Measurements from ENCODE around the gene TMEM165.

TMEM165 gene

GRCh38 chr4:55407119-55407518 is 11.4 kb downstream of the TMEM165 start:
- no peak for DNase-seq

DNA sequence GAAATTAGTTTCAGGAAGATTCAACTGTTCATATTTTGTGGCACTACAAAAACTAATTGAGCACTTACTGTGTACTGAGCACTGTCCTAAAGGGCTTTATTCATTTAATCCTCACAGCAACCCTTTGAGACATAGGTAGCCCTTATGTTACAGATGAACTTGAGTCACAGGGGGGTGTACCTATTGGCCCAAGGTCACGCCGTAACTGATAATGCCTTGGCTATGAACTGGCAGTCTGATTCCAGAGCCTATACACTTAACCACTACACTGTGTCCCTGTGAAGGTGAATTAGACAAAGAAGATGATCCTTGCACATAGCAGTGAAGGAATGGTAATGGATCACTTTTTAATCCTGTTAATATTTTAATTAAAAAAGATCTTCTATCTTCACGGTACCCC is 12.0 kb downstream of the TMEM165 start:
- no peak for DNase-seq

DNA sequence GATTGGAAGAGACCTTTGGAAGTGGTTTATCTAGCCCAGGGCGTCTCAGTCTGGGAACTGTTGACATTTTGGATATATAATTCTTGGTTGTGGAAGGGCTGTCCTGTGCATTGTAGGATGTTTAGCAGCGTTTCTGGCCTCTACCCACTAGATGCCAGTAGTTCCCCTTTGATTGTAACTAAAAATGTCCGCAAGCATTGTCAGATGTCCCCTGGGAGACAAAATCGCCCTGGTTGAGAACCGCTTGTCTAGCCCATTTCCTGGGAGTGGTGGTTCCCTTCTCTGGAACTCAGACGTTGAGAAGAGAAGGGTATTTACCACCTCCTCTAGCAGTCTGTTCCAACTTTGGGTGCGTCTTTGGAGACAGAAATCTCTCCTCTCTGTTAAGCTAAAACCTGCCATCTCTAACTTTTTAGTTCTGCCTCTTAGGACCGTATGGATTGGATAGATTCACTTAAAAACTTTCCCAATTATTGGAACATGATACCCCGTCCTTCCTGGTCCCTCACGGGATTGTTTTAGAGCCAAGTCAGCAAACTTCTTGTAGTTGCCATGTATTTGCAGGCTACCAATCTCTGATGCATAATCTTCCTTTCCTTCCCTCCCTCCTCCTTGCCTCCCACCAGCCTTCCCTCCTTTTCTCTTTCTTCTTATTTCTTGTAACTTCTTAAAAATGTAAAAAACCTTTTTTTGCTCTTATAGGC is 13.9 kb downstream of the TMEM165 start:
- DNase-seq: peak; percentile 10 to 30 (median 26)

- DNase-seq: no peak
Observed at GRCh38 chr4:55410431-55410830, 14.7 kb downstream of the TMEM165 start.

DNA sequence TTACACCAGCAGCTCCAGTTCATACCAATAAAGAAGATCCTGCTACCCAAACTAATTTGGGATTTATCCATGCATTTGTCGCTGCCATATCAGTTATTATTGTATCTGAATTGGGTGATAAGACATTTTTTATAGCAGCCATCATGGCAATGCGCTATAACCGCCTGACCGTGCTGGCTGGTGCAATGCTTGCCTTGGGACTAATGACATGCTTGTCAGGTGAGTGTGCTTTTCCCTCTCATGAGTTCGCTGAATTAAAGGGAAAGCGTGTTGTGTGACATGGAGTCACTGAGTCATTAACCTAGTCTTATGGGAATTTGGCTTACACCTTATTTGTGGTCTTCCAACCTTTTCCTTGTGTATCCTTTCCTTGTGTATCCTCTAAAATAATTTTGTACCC is 15.9 kb downstream of the TMEM165 start:
- DNase-seq: no peak

DNA sequence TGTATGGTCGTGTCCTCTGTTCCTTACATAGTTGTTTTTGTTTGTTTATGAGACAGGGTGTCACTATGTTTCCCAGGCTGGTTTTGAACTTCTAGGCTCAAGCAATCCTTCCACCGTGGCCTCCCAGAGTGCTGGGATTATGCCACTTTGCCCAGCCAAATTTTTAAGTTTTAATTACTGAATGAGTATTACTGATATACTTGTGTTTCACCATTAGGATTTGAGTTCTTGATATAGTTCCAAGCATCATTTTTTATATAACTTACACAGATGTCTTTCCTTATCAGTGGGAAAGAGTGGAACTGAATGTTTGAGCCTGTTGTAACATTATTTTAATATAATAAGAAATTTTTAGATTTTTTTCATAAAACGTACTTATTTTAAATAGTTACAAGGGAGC is 20.4 kb downstream of the TMEM165 start:
- no peak for DNase-seq

DNA sequence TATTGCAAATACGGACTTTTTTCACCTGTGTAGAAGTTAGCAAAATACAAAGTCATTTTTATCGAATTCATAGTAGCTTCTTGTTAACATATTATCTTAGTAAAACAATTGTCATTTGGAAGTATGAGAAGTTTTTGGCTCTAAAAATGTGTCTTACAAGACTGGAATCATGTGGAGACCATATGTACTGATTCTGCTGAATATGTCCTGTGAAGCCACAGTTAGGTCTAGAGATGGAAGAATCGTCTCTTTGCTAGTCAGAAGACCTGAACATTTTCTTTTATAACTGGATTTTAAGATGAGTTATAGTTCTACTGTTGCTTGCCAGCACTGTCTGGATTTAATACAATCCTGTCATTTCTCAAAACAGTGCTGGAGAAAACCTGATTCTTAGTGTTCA is 29.0 kb downstream of the TMEM165 start:
- no peak for DNase-seq

GRCh38 chr4:55431710-55432336 is 36.1 kb downstream of the TMEM165 start:
- DNase-seq: no peak

GRCh38 chr4:55435141-55435841 is 39.5 kb downstream of the TMEM165 start:
- DNase-seq: peak; percentile 3 to 26 (median 16)

DNA sequence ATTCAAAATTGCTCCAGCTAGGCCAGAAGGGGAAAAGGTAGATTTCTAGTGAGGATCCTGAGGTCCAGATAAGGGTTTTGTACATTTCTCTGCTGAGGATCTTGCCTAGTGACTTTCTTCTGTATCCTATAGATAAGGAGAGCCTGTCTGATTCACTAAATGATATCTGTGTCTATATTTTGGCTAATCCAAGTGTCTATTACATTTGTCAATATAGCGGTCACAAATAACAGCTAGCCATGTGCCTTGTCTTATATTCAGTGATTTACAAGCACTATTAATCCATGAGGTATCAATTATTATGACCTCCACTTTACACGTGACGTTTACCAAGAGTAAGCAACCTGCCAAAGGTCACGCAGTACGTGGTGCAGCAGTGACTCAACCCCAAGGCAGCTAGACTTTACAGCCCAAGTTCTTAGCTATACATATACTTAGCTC is 41.6 kb downstream of the TMEM165 start:
- DNase-seq: no peak

GRCh38 chr4:55437823-55438222 is 42.1 kb downstream of the TMEM165 start:
- no peak for DNase-seq

DNA sequence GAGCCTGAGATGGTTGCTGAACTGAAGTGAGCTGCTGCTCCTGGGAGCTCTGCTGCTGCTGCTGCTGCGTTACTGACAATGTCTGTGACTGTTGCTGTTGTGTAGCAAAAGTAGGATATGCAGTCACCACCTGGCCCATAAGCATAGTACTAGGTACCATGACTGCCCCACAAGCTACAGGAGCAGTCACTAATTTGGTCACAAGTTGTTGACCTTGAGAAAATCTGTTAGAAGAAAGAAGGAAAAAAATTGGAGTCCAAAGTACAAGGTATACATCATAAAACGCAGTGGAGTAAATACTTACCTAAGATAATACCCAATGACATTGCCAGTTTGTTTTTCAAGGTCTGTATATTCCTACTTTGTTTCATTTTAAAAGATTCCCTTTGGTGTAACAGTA is 42.6 kb downstream of the TMEM165 start:
- DNase-seq: no peak

DNA sequence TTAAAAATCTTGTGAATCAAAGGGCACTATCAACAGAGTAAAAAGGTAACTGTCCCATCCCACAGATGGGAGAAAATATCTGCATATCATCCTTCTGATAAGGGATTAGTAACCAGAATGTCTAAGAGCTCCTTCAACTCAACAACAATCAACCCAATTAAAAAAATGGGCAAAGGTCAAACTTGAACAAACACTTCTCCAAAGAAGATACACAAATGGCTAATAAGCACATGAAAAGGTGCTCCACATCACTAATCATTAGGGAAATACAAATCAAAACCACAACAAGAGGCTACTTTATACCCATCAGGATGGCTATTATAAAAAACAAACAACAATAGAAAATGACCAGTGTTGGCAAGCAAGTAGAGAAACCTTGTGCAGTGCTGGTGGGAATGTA is 43.3 kb downstream of the TMEM165 start:
- DNase-seq: no peak

- DNase-seq: no peak
Observed at GRCh38 chr4:55440786-55441185, 45.0 kb downstream of the TMEM165 start.

GRCh38 chr4:55442541-55442940 is 46.8 kb downstream of the TMEM165 start:
- no peak for DNase-seq

DNA sequence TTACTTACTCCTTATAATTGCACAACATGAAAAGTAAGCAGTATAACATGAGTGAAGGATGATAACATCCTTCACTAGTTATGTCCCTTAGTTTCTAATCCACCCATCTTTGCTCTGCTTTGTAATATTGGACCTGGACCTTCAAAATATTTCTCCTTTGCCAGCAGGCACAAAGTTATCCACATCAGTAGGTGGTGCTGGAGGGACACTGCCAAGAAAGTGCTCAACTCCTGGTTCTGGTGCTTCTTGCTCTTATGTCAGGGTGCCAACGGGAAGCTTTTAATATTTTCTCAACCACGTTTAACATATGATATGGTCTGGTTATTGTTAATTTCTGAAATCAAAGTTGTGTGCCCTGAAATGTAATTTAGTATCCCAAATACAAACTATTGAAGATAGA is 49.1 kb downstream of the TMEM165 start:
- no peak for DNase-seq

DNA sequence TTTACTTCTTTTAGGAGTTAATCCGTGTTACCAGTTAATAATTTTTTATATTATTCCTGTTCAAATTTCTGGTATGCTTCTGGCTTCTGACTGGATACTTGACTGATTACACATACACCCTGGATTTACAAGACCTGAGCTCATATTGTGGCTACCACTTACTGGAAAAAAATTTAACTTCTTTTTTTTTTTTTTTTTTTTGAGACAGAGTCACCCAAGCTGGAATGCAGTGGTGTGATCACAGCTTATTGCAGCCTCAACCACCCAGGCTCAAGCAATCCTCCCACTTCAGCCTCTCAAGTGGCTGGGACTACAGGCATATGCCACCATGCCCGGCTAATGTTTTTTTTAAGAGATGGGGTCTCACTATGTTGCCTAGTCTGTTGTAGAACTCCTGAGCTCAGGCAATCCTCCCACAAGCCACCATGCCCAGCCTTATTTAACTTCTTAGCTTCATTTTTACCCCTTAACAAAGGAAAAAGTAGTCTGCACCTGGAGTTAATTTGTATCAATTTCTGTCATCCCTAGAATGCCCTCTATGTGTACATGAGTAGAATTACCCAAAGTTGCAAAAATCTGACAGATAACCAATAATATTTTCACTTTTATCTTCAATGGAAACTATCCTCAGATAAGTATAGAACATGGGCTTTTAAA is 50.3 kb downstream of the TMEM165 start:
- DNase-seq: peak in 2 of 4 experiments; percentile 23 to 61

DNA sequence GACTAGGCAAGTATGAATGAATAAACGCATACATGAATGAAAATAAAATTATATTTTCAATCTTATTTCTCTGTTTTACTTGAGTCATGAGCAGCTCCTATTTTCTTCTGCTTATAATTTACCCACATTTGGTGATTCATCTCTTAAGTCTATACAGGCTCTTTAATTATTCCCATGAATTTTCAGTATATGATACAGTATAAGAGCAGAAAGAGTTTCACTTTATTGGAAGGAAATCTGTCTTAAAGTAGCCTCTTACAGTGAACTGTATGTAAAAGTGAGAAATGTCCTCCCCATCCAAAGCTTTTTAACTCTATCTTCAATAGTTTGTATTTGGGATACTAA is 50.8 kb downstream of the TMEM165 start:
- no peak for DNase-seq

DNA sequence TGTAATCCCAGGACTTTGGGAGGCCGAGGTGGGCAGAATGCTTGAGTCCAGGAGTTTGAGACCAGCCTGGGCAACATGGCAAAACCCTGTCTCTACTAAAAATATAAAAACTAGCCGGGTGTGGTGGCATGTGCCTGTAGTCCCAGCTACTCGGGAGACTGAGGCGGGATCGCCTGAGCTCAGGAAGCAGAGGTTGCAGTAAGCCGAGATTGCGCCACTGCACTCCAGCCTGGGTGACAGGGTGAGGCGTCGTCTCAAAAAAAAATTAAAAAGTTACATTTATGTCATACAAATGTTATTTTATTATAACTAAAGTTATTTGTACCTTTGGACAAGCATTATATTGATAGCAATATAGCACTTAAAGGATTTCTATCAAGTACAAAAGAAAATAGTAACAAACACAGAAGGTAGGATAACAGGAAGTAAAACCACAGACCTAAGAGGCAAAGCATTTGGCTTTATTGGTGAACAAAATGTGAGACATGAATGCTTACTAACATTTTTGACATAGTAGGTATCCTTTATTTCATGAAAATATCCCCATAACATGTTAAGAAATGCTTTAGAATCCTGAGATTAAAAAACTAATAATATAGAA is 51.5 kb downstream of the TMEM165 start:
- peak in 3 of 4 experiments; percentile 18 to 42 (median 36) for DNase-seq

DNA sequence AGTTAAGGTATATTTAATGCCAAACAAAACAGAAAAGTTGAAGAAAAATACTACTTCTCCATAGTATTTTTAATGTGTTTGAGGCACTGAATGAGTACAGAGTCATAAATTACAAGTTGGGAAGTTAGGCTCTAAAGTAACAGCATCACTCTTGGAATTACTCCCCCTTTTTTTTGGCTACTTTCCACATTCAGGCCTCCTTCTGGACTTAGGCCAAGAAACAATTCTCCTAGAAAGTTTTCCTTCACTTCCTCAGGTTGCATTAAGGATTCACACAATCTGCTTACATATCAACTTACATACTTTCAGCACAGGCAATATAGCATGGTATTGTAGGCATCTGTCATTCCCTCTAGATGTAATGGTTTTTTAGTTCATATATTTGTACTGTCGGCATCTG is 52.1 kb downstream of the TMEM165 start:
- no peak for DNase-seq

DNA sequence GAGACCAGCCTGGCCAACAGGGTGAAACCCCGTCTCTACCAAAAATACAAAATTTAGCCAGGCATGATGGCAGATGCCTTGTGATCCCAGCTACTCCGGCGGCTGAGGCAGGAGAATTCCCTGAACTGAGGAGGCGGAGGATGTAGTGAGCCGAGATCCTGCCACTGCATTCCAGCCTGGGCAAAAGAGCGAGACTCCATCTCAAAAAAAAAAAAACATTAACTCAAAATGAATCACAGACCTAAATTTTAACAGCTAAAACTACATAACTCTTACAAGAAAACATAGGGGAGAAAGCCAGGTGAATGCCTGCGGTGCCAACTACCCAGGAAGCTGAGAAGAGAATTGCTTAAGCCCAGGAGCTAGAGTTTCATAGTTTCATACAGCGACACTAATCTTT is 54.8 kb downstream of the TMEM165 start:
- no peak for DNase-seq

DNA sequence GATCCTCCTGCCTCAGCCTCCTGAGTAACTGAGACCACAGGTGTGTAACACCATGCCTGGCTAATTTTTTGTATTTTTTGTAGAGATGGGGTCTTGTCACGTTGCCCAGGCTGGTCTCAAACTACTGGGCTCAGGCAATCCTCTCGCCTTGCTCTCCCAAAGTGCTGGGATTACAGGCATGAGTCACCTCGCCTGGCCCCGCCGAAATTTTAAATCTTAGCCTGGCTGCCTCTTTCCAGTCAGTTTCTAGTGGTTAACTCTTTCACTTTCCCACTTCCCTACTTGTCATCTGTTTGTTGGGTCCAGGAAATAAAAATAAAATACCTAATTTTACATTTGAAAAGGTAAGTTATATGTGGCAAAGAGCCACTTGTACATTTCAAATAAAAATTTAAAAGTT is 62.4 kb downstream of the TMEM165 start:
- no peak for DNase-seq

GRCh38 chr4:55458611-55459010 is 62.9 kb downstream of the TMEM165 start:
- no peak for DNase-seq
